Measurements from ENCODE around the gene UBAP1L. TPM values are rescaled to one million over a fixed set of nuclear protein-coding genes. Genes with fewer than 3 reads are reported as not detected.

UBAP1L gene
- total RNA-seq, 1 experiment from 2014 or later: 0.59 TPM

DNA sequence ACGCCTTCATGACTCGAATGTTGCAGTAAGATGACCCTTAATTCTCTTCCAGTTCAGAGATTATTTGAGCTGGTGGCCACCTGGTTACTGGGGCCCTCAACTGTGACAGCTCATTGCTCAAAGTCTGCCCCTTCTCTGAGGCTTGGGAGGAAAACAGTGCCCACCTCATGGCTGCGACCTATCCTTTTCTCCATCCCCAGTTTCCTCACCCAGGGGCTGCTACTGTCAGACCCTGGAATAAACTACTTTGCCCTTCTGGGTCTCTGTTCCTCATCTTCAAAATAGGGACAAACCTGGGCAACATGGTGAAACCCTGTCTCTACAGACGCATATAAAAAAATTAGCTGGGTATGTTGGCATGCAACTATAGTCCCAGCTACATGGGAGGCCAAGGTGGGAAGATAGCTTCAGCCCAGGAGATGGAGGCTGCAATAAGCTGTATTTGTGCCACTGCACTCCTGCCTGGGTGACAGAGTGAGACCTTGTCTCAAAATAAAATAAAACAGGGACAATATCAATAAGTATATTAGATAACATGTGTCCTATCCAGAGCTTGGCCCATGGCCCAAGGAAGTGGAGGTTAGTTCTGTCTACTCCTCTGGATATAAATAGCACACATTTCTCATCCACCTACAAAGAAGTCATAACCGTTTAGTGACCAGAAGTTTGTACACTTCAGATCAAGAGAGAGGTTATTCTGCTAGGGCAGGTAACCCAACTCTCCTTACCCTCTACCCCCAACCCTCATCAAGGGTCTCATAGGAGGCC, 45.0 kb downstream of the UBAP1L start:
- no peaks in the 10 kb centered on the region for H3K27me3 ChIP-seq
- H3K36me3 ChIP-seq: no peaks in the 10 kb centered on the region
- DNase-seq: no peak
- no peak overlapping the region for H3K27ac ChIP-seq
- H3K9me3 ChIP-seq (replicated peaks): no peaks in the 10 kb centered on the region
- no peak overlapping the region for H3K4me3 ChIP-seq
- H3K4me1 ChIP-seq: peaks cover 10% of the 10 kb centered on the region; the same call in 1 of the 2 replicates

GRCh38 chr15:65069179-65069578, 45.8 kb downstream of the UBAP1L start:
- no peaks in the 10 kb centered on the region for H3K9me3 ChIP-seq (replicated peaks)
- peaks cover 10% of the 10 kb centered on the region; the same call in 1 of the 2 replicates for H3K4me1 ChIP-seq
- no peak overlapping the region for H3K4me3 ChIP-seq
- no peaks in the 10 kb centered on the region for H3K36me3 ChIP-seq
- no peaks in the 10 kb centered on the region for H3K27me3 ChIP-seq
- H3K27ac ChIP-seq: peak overlapping the region; percentile 21; the same call in 1 of the 2 replicates
- DNase-seq: peak in 1 of 2 experiments; percentile 33

- Histone ChIP-seq H3K36me3 (no peaks in the 10 kb centered on the region), H3K9me3 (replicated peaks) (no peaks in the 10 kb centered on the region), H3K27ac (no peak overlapping the region), H3K4me1 (peaks cover 10% of the 10 kb centered on the region; the same call in 1 of the 2 replicates), H3K4me3 (no peak overlapping the region), H3K27me3 (no peaks in the 10 kb centered on the region)
- no peak for DNase-seq
Observed at GRCh38 chr15:65068403-65068788, 46.6 kb downstream of the UBAP1L start.

- peak within 1 kb of the TSS; percentile 21; the same call in 1 of the 2 replicates for H3K27ac ChIP-seq
- peaks cover 10% of the 10 kb centered on the region; the same call in 1 of the 2 replicates for H3K4me1 ChIP-seq
- H3K36me3 ChIP-seq: no peaks in the 10 kb centered on the region
- no peak within 1 kb of the TSS for H3K4me3 ChIP-seq
- no peaks in the 10 kb centered on the region for H3K9me3 ChIP-seq (replicated peaks)
- no peaks in the 10 kb centered on the region for H3K27me3 ChIP-seq
- no peak for DNase-seq
Observed at GRCh38 chr15:65067645-65068402, 47.2 kb downstream of the UBAP1L start, which contains the start of gene RASL12. TSS of gene RASL12 (minus strand) at chr15:65067991. CDS start at chr15:65067835, 156 bp downstream.

- Histone ChIP-seq H3K4me3 (no peak overlapping the region), H3K27me3 (no peaks in the 10 kb centered on the region)
Observed at GRCh38 chr15:65067317-65067644, 47.7 kb downstream of the UBAP1L start.

DNA sequence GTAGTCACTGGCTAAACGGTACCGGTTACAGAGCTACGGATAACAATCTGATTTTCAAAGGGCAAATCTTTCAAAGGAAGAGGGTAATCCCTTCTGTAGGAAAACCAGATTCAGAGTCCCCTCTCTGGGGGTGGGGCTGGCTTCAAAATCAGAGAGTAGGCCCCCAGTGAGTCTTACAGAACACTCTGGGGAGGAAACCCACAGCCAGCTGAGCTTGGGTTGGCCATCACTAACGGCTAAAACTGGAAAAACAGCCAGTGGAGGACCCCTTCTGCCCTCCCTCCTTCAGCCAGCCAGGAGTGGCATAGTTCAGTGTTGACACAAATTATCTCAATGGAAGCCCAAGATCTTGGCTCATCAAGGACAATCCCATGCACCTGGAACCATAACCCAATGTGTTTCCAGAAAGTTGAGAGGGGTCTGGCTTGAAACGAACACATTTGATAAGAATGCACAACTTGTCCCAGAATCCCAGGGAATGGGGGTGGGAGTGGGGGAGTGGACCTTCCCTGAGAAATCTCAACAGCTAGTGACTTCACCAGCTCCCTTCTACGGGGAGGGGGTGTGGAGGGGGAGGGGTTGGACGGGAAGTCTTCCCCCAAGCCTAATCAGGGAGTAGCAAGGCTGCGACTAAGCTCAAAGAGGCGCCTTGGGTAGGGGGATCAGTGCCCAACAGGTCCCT, 48.2 kb downstream of the UBAP1L start:
- no peak overlapping the region for H3K27ac ChIP-seq

More at GRCh38 chr15:65067317-65067644, 47.7 kb downstream of the UBAP1L start:
- Histone ChIP-seq H3K36me3 (no peaks in the 10 kb centered on the region), H3K27ac (no peak overlapping the region), H3K4me1 (peaks cover 10% of the 10 kb centered on the region; the same call in 1 of the 2 replicates), H3K9me3 (replicated peaks) (no peaks in the 10 kb centered on the region)
- no peak for DNase-seq

DNA sequence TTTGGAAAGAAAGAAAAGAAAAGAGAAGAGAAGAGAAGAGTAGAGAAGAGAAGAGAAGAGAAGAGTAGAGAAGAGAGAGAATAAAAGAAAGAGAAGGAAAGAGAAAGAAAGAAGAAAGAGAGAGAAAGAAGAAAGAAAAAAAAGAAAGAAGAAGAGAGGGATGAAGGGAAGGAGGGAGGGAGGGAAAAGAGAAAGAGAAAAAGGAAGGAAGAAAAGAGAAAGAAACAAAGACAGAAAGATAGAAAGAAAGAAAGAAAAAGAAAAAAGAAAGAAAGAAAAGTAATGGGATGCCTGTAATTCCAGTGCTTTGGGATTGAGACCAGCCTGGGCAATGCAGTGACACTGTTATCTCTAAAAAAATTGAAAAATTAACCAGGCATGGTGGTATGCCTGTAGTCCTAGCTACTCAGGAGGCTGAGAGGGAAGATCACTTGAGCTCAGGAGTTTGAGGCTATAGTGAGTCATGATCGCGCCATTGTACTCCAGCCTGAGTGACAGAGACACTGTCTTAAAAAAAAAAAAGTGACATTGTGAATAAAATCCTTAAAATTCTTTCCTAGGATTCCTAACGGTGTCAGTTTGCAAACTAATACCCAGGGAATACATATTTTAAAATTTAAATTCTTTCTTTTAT, 48.9 kb downstream of the UBAP1L start:
- Histone ChIP-seq H3K36me3 (no peaks in the 10 kb centered on the region), H3K9me3 (replicated peaks) (no peaks in the 10 kb centered on the region), H3K4me3 (no peak overlapping the region), H3K27ac (no peak overlapping the region), H3K27me3 (no peaks in the 10 kb centered on the region), H3K4me1 (peaks cover 10% of the 10 kb centered on the region; the same call in 1 of the 2 replicates)
- no peak for DNase-seq

More for the DNA sequence above, 48.2 kb downstream of the UBAP1L start:
- no peak for DNase-seq
- H3K4me1 ChIP-seq: peaks cover 10% of the 10 kb centered on the region; the same call in 1 of the 2 replicates
- H3K4me3 ChIP-seq: no peak overlapping the region
- no peaks in the 10 kb centered on the region for H3K9me3 ChIP-seq (replicated peaks)
- H3K27me3 ChIP-seq: no peaks in the 10 kb centered on the region
- no peaks in the 10 kb centered on the region for H3K36me3 ChIP-seq

DNA sequence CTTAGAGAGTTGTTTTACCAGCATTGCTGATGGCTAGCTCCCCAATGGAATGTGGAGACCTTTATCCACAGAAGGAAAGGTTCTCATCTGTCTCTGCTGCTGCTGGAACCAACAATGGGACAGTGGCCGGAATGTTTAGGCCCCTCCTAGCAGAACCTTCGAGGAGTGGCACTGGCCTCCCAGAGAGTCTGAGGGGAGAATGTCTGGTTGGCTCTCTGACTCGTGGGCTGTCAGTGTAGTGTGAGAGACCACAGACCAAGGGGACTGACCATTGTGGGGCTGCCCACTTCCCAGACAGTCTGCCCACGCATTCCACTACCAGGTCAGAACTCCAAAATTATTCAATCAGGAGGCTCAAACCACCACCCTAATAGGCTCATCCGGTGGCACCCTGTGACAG, 52.3 kb downstream of the UBAP1L start:
- no peaks in the 10 kb centered on the region for H3K9me3 ChIP-seq (replicated peaks)
- no peaks in the 10 kb centered on the region for H3K27me3 ChIP-seq
- no peaks in the 10 kb centered on the region for H3K36me3 ChIP-seq
- H3K27ac ChIP-seq: no peak overlapping the region
- H3K4me1 ChIP-seq: peaks cover under 1% of the 10 kb centered on the region; the same call in 1 of the 2 replicates
- H3K4me3 ChIP-seq: no peak overlapping the region
- DNase-seq: no peak

- Histone ChIP-seq H3K27me3 (no peaks in the 10 kb centered on the region), H3K4me1 (peaks cover 7% of the 10 kb centered on the region), H3K4me3 (no peak overlapping the region), H3K9me3 (replicated peaks) (no peaks in the 10 kb centered on the region), H3K36me3 (no peaks in the 10 kb centered on the region), H3K27ac (no peak overlapping the region)
- DNase-seq: no peak
Observed at GRCh38 chr15:65062061-65062460, 52.9 kb downstream of the UBAP1L start.

- no peak overlapping the region for H3K4me3 ChIP-seq
- H3K27me3 ChIP-seq: no peaks in the 10 kb centered on the region
- H3K9me3 ChIP-seq (replicated peaks): no peaks in the 10 kb centered on the region
- no peak for DNase-seq
- H3K27ac ChIP-seq: no peak overlapping the region
- no peaks in the 10 kb centered on the region for H3K36me3 ChIP-seq
- peaks cover 16% of the 10 kb centered on the region for H3K4me1 ChIP-seq
Observed at GRCh38 chr15:65060641-65061397, 54.2 kb downstream of the UBAP1L start.

GRCh38 chr15:65059931-65060596, 54.9 kb downstream of the UBAP1L start:
- no peaks in the 10 kb centered on the region for H3K27me3 ChIP-seq
- no peak for DNase-seq
- H3K9me3 ChIP-seq (replicated peaks): no peaks in the 10 kb centered on the region
- H3K4me3 ChIP-seq: no peak overlapping the region
- no peaks in the 10 kb centered on the region for H3K36me3 ChIP-seq
- H3K4me1 ChIP-seq: peaks cover 24% of the 10 kb centered on the region
- H3K27ac ChIP-seq: no peak overlapping the region

DNA sequence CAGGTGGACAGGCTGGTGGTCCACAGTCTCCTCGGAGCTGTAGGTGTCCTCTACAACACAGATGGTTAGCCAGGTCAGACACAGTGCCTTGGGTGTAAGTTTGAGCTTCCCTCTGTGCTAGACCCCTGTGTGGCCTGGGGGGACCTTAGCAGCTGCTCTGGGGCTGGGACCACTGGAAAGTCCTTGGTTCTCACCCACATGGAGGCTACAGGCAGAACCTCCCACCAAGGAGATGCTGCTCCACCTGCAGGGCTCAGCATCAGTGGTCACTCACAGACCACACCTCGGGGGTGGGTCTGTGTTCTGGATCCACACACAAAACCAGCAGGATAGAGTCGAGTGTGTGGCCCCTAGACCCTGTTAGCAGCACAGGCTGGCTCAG, 55.6 kb downstream of the UBAP1L start:
- no peaks in the 10 kb centered on the region for H3K27me3 ChIP-seq
- no peaks in the 10 kb centered on the region for H3K36me3 ChIP-seq
- no peak for DNase-seq
- H3K9me3 ChIP-seq (replicated peaks): no peaks in the 10 kb centered on the region
- no peak overlapping the region for H3K27ac ChIP-seq
- H3K4me1 ChIP-seq: peaks cover 31% of the 10 kb centered on the region
- no peak overlapping the region for H3K4me3 ChIP-seq
